Neural progenitor cell (in vitro differentiated cells): ENCODE measurements around the gene EFNA5. TPM values are rescaled to one million over a fixed set of nuclear protein-coding genes. Genes with fewer than 3 reads are reported as not detected.

Source experiments
- DNase-seq: peaks from one replicate; pipeline ENCODE4 v3.0.0-alpha.2; 2016; ENCODE audit warnings: low spot score
- H2AFZ ChIP-seq: fragments of 200-600 bp; sonication (generic); replicated peaks from 2 replicates; pipeline ENCODE4 v1.6.1; 2016; ENCODE audit warnings: antibody characterized with exemption
- H3F3A ChIP-seq: fragments of 200-600 bp; sonication (generic); 2 replicates; pipeline ENCODE4 v1.6.1; 2016; ENCODE audit warnings: antibody characterized with exemption, low read depth
- H3K27ac ChIP-seq: fragments of 200-600 bp; sonication (generic); 2 replicates; pipeline ENCODE4 v1.5.1; 2016; ENCODE audit warnings: mild to moderate bottlenecking
- H3K27me3 ChIP-seq: fragments of 200-600 bp; sonication (generic); 2 replicates; pipeline ENCODE4 v1.6.1; 2016; ENCODE audit warnings: mild to moderate bottlenecking, moderate library complexity
- H3K36me3 ChIP-seq: fragments of 200-600 bp; sonication (generic); 2 replicates; pipeline ENCODE4 v1.5.1; 2016
- H3K4me1 ChIP-seq: fragments of 200-600 bp; sonication (generic); 2 replicates; pipeline ENCODE4 v1.6.1; 2016; ENCODE audit warnings: mixed run types
- H3K4me2 ChIP-seq: fragments of 200-600 bp; sonication (generic); 2 replicates; pipeline ENCODE4 v1.6.1; 2016
- H3K4me3 ChIP-seq: fragments of 200-600 bp; sonication (generic); 2 replicates; pipeline ENCODE4 v1.5.1; 2016
- H3K79me2 ChIP-seq: fragments of 200-600 bp; sonication (generic); 2 replicates; pipeline ENCODE4 v1.6.1; 2016; ENCODE audit warnings: low read depth
- H3K9ac ChIP-seq: fragments of 200-600 bp; sonication (generic); 2 replicates; pipeline ENCODE4 v1.6.1; 2016
- H3K9me3 ChIP-seq: fragments of 200-600 bp; sonication (generic); 2 replicates; pipeline ENCODE4 v1.5.1; 2016; ENCODE audit warnings: low read depth
- H4K20me1 ChIP-seq: fragments of 200-600 bp; sonication (generic); 2 replicates; pipeline ENCODE4 v1.6.1; 2016; ENCODE audit warnings: low read depth
- H3K27ac Mint-ChIP-seq: 3 replicates; pipeline ENCODE4 v1.8.0; 2021; ENCODE audit warnings: mixed read lengths
- H3K27me3 Mint-ChIP-seq: 2 replicates; pipeline ENCODE4 v1.8.0; 2022; ENCODE audit warnings: low read depth, mild to moderate bottlenecking, inconsistent platforms, moderate library complexity, mixed read lengths; ENCODE audit not compliant: insufficient read depth
- H3K36me3 Mint-ChIP-seq: 3 replicates; pipeline ENCODE4 v1.8.0; 2021; ENCODE audit warnings: mixed read lengths
- H3K4me1 Mint-ChIP-seq: 3 replicates; pipeline ENCODE4 v1.8.0; 2021; ENCODE audit warnings: mixed read lengths
- H3K4me3 Mint-ChIP-seq: 3 replicates; pipeline ENCODE4 v1.8.0; 2021; ENCODE audit warnings: mild to moderate bottlenecking, moderate library complexity, mixed read lengths
- H3K9me3 Mint-ChIP-seq: 3 replicates; pipeline ENCODE4 v1.8.0; 2020; ENCODE audit warnings: mixed read lengths
- EZH2 ChIP-seq: fragments of 200-600 bp; sonication (generic); IDR thresholded peaks from 2 replicates; pipeline ENCODE4 v1.6.1; 2017; ENCODE audit warnings: antibody characterized with exemption, mild to moderate bottlenecking, moderate library complexity
- EZH2phosphoT487 ChIP-seq: fragments of 200-600 bp; sonication (generic); IDR thresholded peaks from 2 replicates; pipeline ENCODE4 v1.6.1; 2017; ENCODE audit warnings: antibody characterized with exemption
- total RNA-seq: library from RNA; depleted of rRNA; stranded (reverse); fragments of >200 nt; gene quantifications from 2 replicates; pipeline ENCODE4 v1.2.3, GENCODE V29; 2015; ENCODE audit warnings: low replicate concordance
- TF ChIP-seq, protein P1 (sequence below): fragments of 200-600 bp; sonication (generic); IDR thresholded peaks from 2 replicates; pipeline ENCODE4 v1.5.1; 2017; ENCODE audit warnings: antibody characterized with exemption, mild to moderate bottlenecking

Gene EFNA5
- total RNA-seq, 1 donor from 2014 or later, result 105 TPM

DNA sequence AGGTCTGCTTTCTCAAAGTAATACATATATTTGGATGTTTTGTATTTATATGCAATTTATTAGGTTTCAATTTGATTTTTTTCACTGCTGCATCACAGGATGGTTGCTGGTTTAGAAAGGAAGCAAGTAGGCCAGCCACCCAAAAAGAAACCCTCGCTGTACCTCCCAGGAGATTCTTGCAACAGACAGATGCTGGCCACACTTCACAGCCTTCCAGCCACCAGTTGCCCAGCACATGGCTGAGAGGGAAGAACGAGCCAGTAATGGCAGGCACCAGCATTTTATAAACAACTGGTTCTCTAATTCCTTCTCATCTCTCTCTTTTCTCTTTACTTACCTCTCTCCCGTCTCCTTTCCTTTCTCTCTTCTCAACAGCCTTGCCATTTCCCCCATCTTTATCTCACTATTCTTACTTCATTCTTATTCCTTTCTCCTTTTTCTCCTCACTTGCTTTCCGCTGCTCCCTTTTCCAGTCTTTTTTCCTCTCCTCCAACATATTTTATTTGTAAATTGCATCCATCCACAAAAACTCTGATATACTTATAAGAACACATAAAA, 38.9 kb downstream of the EFNA5 start:
- Histone ChIP-seq H3K27ac (peak overlapping the region; percentile 25), H3K4me2 (peak overlapping the region; percentile 23), H3K4me1 (peaks cover 53% of the 10 kb centered on the region), H3F3A (peaks cover 49% of the 10 kb centered on the region), H2AFZ (no peak overlapping the region), H3K4me3 (no peak overlapping the region), H4K20me1 (peaks cover 100% of the 10 kb centered on the region), H3K9ac (no peak overlapping the region), H3K9me3 (no peaks in the 10 kb centered on the region), H3K79me2 (peaks cover 100% of the 10 kb centered on the region), H3K27me3 (no peaks in the 10 kb centered on the region), H3K36me3 (peaks cover 9% of the 10 kb centered on the region)
- Mint-ChIP-seq H3K27ac (no peak overlapping the region), H3K4me3 (no peak overlapping the region), H3K4me1 (peaks cover 50% of the 10 kb centered on the region), H3K36me3 (peaks cover 19% of the 10 kb centered on the region), H3K9me3 (no peaks in the 10 kb centered on the region), H3K27me3 (peaks cover 2% of the 10 kb centered on the region)
- TF ChIP-seq EZH2 (no peak), EZH2phosphoT487 (no peak)
- TF ChIP-seq, protein P1, sequence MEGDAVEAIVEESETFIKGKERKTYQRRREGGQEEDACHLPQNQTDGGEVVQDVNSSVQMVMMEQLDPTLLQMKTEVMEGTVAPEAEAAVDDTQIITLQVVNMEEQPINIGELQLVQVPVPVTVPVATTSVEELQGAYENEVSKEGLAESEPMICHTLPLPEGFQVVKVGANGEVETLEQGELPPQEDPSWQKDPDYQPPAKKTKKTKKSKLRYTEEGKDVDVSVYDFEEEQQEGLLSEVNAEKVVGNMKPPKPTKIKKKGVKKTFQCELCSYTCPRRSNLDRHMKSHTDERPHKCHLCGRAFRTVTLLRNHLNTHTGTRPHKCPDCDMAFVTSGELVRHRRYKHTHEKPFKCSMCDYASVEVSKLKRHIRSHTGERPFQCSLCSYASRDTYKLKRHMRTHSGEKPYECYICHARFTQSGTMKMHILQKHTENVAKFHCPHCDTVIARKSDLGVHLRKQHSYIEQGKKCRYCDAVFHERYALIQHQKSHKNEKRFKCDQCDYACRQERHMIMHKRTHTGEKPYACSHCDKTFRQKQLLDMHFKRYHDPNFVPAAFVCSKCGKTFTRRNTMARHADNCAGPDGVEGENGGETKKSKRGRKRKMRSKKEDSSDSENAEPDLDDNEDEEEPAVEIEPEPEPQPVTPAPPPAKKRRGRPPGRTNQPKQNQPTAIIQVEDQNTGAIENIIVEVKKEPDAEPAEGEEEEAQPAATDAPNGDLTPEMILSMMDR, result no peak
- DNase-seq, result no peak

DNA sequence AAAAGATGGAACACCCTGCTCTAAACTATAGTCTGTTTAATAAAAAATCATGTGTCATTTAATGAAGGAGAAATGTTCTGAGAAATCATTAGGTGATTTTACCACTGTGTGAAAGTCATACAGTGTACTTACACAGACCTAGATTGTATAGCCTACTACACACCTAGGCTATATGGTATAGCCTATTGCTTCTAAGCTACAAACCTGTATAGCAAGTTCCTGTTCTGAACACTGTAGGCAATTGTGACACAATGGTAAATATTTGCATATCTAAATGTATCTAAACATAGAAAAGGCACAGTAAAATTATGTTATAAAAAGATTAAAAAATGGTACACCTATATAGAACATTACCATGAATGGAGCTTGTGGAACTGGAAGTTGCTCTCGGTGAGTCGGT, 40.6 kb downstream of the EFNA5 start:
- no peak overlapping the region for H3K4me3 Mint-ChIP-seq
- no peaks in the 10 kb centered on the region for H3K9me3 Mint-ChIP-seq
- peaks cover 2% of the 10 kb centered on the region for H3K27me3 Mint-ChIP-seq

DNA sequence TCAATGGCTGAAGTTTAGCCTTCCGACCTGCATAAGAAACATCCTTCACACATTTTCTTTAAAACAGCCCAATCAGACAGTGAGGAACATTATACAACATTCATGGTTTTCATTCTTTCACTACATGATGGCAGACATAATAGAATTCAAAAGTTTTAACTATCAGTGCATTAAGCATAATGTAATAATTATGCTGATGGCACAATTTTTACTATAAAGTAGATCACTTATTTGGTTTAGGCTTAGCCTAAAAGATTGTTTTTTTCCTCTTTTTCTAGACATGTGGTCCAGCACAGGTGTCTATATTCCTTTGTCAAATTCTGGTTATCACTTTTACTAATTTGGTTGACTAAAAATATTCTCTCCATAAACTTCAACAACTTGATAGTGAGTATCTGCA, 46.5 kb downstream of the EFNA5 start:
- H4K20me1 ChIP-seq, result peaks cover 98% of the 10 kb centered on the region
- H3K79me2 ChIP-seq, result peaks cover 99% of the 10 kb centered on the region
- no peaks in the 10 kb centered on the region for H3K9me3 ChIP-seq
- no peak for DNase-seq
- TF ChIP-seq EZH2 (no peak), EZH2phosphoT487 (no peak)
- TF ChIP-seq, protein P1, result no peak
- H2AFZ ChIP-seq, result no peak overlapping the region
- no peak overlapping the region for H3K9ac ChIP-seq
- Mint-ChIP-seq H3K36me3 (peaks cover 10% of the 10 kb centered on the region), H3K4me1 (peaks cover 26% of the 10 kb centered on the region), H3K27me3 (peaks cover 3% of the 10 kb centered on the region), H3K4me3 (no peak overlapping the region), H3K27ac (no peak overlapping the region), H3K9me3 (no peaks in the 10 kb centered on the region)
- peaks cover 63% of the 10 kb centered on the region for H3F3A ChIP-seq
- H3K36me3 ChIP-seq, result peaks cover 8% of the 10 kb centered on the region
- H3K4me3 ChIP-seq, result no peak overlapping the region
- no peaks in the 10 kb centered on the region for H3K27me3 ChIP-seq
- peaks cover 22% of the 10 kb centered on the region for H3K4me1 ChIP-seq
- peak overlapping the region; percentile 56 for H3K27ac ChIP-seq
- H3K4me2 ChIP-seq, result no peak overlapping the region

More for the DNA sequence above, 40.6 kb downstream of the EFNA5 start:
- Mint-ChIP-seq H3K27ac (no peak overlapping the region), H3K4me1 (peaks cover 40% of the 10 kb centered on the region), H3K36me3 (peaks cover 20% of the 10 kb centered on the region)
- Histone ChIP-seq H3K4me3 (no peak overlapping the region), H3K9me3 (no peaks in the 10 kb centered on the region), H4K20me1 (peaks cover 100% of the 10 kb centered on the region), H3K4me1 (peaks cover 37% of the 10 kb centered on the region), H3K79me2 (peaks cover 100% of the 10 kb centered on the region), H2AFZ (no peak overlapping the region), H3K4me2 (no peak overlapping the region), H3K27me3 (no peaks in the 10 kb centered on the region), H3K27ac (no peak overlapping the region), H3K9ac (no peak overlapping the region), H3F3A (peaks cover 53% of the 10 kb centered on the region), H3K36me3 (peaks cover 8% of the 10 kb centered on the region)
- TF ChIP-seq EZH2 (no peak), EZH2phosphoT487 (no peak)
- TF ChIP-seq, protein P1, result no peak
- DNase-seq, result no peak
